Body of pancreas (tissue), 4 donors: ENCODE data around the gene ZBED5. TPM values are rescaled to one million over a fixed set of nuclear protein-coding genes. Genes with fewer than 3 reads are reported as not detected.

Experiments
- ATAC-seq: fragments of 150-250 bp; one replicate; pipeline ENCODE4 v1.9.1; 2016
- DNase-seq, 4 donors: peaks; one replicate each; pipeline ENCODE4 v3.0.0-alpha.2; 2019
- H3K27ac ChIP-seq, 4 donors: fragments of 200-600 bp; sonication (generic); 1 replicate in 3 of 4; 2 replicates in 1 of 4; pipeline versions ENCODE4 v1.5.1 to v1.6.1; 2016 to 2019; ENCODE audit warnings: mild to moderate bottlenecking in 1 of 4, mixed read lengths in 1 of 4, moderate library complexity in 1 of 4
- H3K27me3 ChIP-seq, 2 donors: fragments of 200-600 bp; sonication (generic); one replicate each; pipeline ENCODE4 v1.6.0; 2016; ENCODE audit warnings: mild to moderate bottlenecking in 1 of 2
- H3K36me3 ChIP-seq, 2 donors: fragments of 200-600 bp; sonication (generic); replicated peaks in 1 of 2; 2 replicates each; pipeline ENCODE4 v1.5.1; 2016; ENCODE audit warnings: low read depth in 2 of 2; ENCODE audit not compliant: insufficient read depth in 1 of 2
- H3K4me1 ChIP-seq: fragments of 200-600 bp; sonication (generic); one replicate; pipeline ENCODE4 v1.6.0; 2016
- H3K4me3 ChIP-seq, 2 donors: fragments of 200-600 bp; sonication (generic); 1 replicate in 1 of 2; 2 replicates in 1 of 2; pipeline ENCODE4 v1.5.1; 2016 to 2019
- H3K9me3 ChIP-seq, 3 donors: fragments of 200-600 bp; sonication (generic); 1 replicate in 2 of 3; 2 replicates in 1 of 3; pipeline ENCODE4 v1.5.1; 2016
- POLR2A ChIP-seq, 3 donors: fragments of 450-650 bp; IDR thresholded peaks; one replicate each; pipeline ENCODE4 v1.6.1; 2016; ENCODE audit warnings: antibody characterized with exemption in 3 of 3, mild to moderate bottlenecking in 2 of 3
- WGBS, 2 donors: methylation state at CpG; one replicate each; pipeline ENCODE4 v1.1.5; 2017; 5-methylcytosine and 5-hydroxymethylcytosine counted together
- intact Hi-C: fragments of 100-400 bp; cut with DNase I; formaldehyde crosslinking; loops from one replicate; pipeline ENCODE4 v1.15.1; 2023
- total RNA-seq, 2 donors: library from RNA; depleted of rRNA; stranded (reverse); fragments of >200 nt; gene quantifications; one replicate each; pipeline ENCODE4 v1.1.0, GENCODE V29; 2016
- TF ChIP-seq, protein P1 (sequence below), 7 experiments: fragments of 450-650 bp in 4 of 7; fragments of 200-600 bp in 3 of 7; sonication (generic) in 3 of 7; IDR thresholded peaks; one replicate each; pipeline ENCODE4 v1.5.1; 2016 to 2019; ENCODE audit warnings: antibody characterized with exemption in 7 of 7

ZBED5 gene
- 10 to 100 TPM; 16.5 to 24.1 TPM for total RNA-seq

GRCh38 chr11:10857709-10858438 is at the start of gene ZBED5:
TSS of gene ZBED5 (minus strand) at chr11:10858053. CDS start at chr11:10854945, 3,108 bp downstream.
- H3K27me3 ChIP-seq, result no peaks in the 10 kb centered on the region
- H3K36me3 ChIP-seq, result peaks cover 4 to 10% of the 10 kb centered on the region in 2 donors
- H3K27ac ChIP-seq, result peak within 1 kb of the TSS; percentile 89 to 97 (median 94)
- no peaks in the 10 kb centered on the region for H3K9me3 ChIP-seq
- TF ChIP-seq, protein P1, sequence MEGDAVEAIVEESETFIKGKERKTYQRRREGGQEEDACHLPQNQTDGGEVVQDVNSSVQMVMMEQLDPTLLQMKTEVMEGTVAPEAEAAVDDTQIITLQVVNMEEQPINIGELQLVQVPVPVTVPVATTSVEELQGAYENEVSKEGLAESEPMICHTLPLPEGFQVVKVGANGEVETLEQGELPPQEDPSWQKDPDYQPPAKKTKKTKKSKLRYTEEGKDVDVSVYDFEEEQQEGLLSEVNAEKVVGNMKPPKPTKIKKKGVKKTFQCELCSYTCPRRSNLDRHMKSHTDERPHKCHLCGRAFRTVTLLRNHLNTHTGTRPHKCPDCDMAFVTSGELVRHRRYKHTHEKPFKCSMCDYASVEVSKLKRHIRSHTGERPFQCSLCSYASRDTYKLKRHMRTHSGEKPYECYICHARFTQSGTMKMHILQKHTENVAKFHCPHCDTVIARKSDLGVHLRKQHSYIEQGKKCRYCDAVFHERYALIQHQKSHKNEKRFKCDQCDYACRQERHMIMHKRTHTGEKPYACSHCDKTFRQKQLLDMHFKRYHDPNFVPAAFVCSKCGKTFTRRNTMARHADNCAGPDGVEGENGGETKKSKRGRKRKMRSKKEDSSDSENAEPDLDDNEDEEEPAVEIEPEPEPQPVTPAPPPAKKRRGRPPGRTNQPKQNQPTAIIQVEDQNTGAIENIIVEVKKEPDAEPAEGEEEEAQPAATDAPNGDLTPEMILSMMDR (IDR thresholded peaks at IDR 0.05), result peak in 4 of 7 experiments; percentile 5 to 27 (median 14)
- peak; percentile 93 to 98 (median 98) for TF ChIP-seq POLR2A (IDR thresholded peaks at IDR 0.05)
- peaks cover 22% of the 10 kb centered on the region for H3K4me1 ChIP-seq
- ATAC-seq, result peak; percentile 96
- peak; percentile 95 to 98 (median 96) for DNase-seq
- intact Hi-C loops, result no loop called here
- peak within 1 kb of the TSS; percentile 64 to 91 for H3K4me3 ChIP-seq
- WGBS, 2 donors, result 0 to 1% methylated on average over 49 to 59 of the region's 59 CpGs

- ATAC-seq (no peak), DNase-seq (no peak)
- Histone ChIP-seq H3K4me1 (peaks cover 6% of the 10 kb centered on the region), H3K9me3 (no peaks in the 10 kb centered on the region), H3K36me3 (no peaks in the 10 kb centered on the region), H3K27me3 (no peaks in the 10 kb centered on the region), H3K27ac (no peak overlapping the region), H3K4me3 (no peak overlapping the region)
- intact Hi-C loops, result no loop called here
- WGBS, 2 donors, result 67 to 72% methylated on average over 2 of the region's 2 CpGs
- no peak for TF ChIP-seq POLR2A (IDR thresholded peaks at IDR 0.05)
- TF ChIP-seq, protein P1 (IDR thresholded peaks at IDR 0.05), result peak in 2 of 7 experiments; percentile 5 to 9
These were observed 48.7 kb upstream of the ZBED5 start for GRCh38 chr11:10906521-10906920.

- Histone ChIP-seq H3K4me3 (no peak overlapping the region), H3K9me3 (no peaks in the 10 kb centered on the region), H3K27me3 (no peaks in the 10 kb centered on the region), H3K4me1 (peaks cover 20% of the 10 kb centered on the region), H3K27ac (peak overlapping the region in 1 of 4 donors; percentile 22), H3K36me3 (no peaks in the 10 kb centered on the region)
- WGBS, 2 donors, result 79 to 93% methylated on average over 9 of the region's 9 CpGs
- ATAC-seq (no peak), DNase-seq (no peak)
- intact Hi-C loops, result no loop called here
- TF ChIP-seq, protein P1 (IDR thresholded peaks at IDR 0.05), result no peak
- no peak for TF ChIP-seq POLR2A (IDR thresholded peaks at IDR 0.05)
These were observed 44.6 kb upstream of the ZBED5 start for GRCh38 chr11:10902301-10903063.

- H3K4me1 ChIP-seq, result peaks cover 20% of the 10 kb centered on the region
- no peak for ATAC-seq
- WGBS, 2 donors, result 74 to 75% methylated on average over 9 of the region's 9 CpGs
- no peak for DNase-seq
- intact Hi-C loops, result no loop called here
- H3K9me3 ChIP-seq, result no peaks in the 10 kb centered on the region
- H3K27ac ChIP-seq, result peak overlapping the region in 3 of 4 donors; percentile 59 to 81 (median 77)
- no peak overlapping the region for H3K4me3 ChIP-seq
- H3K27me3 ChIP-seq, result no peaks in the 10 kb centered on the region
- no peak for TF ChIP-seq POLR2A (IDR thresholded peaks at IDR 0.05)
- TF ChIP-seq, protein P1 (IDR thresholded peaks at IDR 0.05), result no peak
- no peaks in the 10 kb centered on the region for H3K36me3 ChIP-seq
These were observed 43.0 kb upstream of the ZBED5 start for GRCh38 chr11:10900681-10901415.
